Measurements from ENCODE around the gene UPP1.
"Not testable (repeated sequence)": the region's sequence is repeated elsewhere in the genome, so short reads cannot be mapped to it uniquely, and the experiment has no call there.

The UPP1 gene

DNA sequence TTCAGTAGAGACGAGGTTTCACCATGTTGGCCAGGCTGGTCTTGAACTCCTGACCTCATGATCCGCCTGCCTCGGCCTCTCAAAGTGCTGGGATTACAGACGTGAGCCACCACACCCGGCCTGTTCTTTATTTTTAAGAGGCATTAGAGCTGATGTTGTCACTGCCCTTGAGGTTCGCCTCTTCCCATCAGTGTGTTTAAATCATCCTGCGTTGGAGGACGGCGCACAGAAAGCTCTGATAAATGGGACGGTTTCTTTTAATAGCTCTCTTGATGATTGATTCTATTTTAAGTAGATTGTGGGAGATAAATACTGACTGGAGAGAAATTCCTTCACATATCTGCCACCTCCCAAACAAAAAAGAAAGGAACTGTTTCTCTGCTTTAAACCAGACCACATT is 29.0 kb downstream of the UPP1 start:
- H3K36me3 ChIP-seq (ENCODE audit: low read depth), result no peaks in the 10 kb centered on the region
- TF ChIP-seq, protein P1, sequence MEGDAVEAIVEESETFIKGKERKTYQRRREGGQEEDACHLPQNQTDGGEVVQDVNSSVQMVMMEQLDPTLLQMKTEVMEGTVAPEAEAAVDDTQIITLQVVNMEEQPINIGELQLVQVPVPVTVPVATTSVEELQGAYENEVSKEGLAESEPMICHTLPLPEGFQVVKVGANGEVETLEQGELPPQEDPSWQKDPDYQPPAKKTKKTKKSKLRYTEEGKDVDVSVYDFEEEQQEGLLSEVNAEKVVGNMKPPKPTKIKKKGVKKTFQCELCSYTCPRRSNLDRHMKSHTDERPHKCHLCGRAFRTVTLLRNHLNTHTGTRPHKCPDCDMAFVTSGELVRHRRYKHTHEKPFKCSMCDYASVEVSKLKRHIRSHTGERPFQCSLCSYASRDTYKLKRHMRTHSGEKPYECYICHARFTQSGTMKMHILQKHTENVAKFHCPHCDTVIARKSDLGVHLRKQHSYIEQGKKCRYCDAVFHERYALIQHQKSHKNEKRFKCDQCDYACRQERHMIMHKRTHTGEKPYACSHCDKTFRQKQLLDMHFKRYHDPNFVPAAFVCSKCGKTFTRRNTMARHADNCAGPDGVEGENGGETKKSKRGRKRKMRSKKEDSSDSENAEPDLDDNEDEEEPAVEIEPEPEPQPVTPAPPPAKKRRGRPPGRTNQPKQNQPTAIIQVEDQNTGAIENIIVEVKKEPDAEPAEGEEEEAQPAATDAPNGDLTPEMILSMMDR (IDR thresholded peaks at IDR 0.05; ENCODE audit: poor library complexity, severe bottlenecking), result no peak
- DNase-seq (ENCODE audit: low spot score) (no peak), ATAC-seq (ENCODE audit: low read depth) (no peak)
- peaks cover 9% of the 10 kb centered on the region for H3K4me1 ChIP-seq (ENCODE audit: insufficient read depth, poor library complexity, severe bottlenecking)
- no peak overlapping the region for H3K4me3 ChIP-seq (ENCODE audit: severe bottlenecking)
- no peaks in the 10 kb centered on the region for H3K9me3 ChIP-seq (ENCODE audit: severe bottlenecking)
- no peaks in the 10 kb centered on the region for H3K27me3 ChIP-seq (ENCODE audit: insufficient read depth, poor library complexity, severe bottlenecking)
- no peak overlapping the region for H3K27ac ChIP-seq (ENCODE audit: poor library complexity, severe bottlenecking)

DNA sequence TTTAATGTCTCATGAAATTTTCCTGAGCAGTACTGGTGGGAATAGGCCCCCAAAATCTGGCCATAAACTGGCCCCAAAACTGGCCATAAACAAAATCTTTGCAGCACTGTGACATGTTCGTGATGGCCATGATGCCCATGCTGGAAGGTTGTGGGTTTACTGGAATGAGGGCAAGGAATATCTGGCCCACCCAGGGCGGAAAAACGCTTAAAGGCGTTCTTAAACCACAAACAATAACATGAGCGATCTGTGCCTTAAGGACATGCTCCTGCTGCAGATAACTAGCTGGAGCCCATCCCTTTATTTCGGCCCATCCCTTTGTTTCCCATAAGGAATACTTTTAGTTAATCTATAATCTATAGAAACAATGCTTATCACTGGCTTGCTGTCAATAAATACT is 31.5 kb downstream of the UPP1 start:
- H3K4me1 ChIP-seq (ENCODE audit: insufficient read depth, poor library complexity, severe bottlenecking); H3K27me3 ChIP-seq (ENCODE audit: insufficient read depth, poor library complexity, severe bottlenecking); H3K27ac ChIP-seq (ENCODE audit: poor library complexity, severe bottlenecking); H3K4me3 ChIP-seq (ENCODE audit: severe bottlenecking); H3K9me3 ChIP-seq (ENCODE audit: severe bottlenecking); H3K36me3 ChIP-seq (ENCODE audit: low read depth); DNase-seq (ENCODE audit: low spot score); ATAC-seq (ENCODE audit: low read depth): not testable (repeated sequence)

DNA sequence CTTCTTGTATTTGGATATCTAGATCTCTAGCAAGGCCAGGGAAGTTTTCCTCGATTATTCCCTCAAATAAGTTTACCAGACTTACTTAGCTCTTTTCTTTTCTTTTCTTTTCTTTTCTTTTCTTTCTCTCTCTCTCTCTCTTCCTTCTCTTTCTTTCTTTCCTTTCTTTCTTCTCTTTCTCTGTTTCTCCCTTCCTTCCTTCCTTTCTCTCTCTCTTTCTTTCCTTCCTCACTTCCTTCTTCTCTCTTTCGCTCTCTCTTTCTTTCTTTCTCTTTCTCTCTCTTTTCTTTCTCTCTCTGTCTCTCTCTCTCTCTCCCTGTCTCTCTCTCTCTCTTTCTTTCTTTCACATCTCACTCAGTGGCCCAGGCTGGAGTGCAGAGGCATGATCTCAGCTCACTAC is 37.0 kb downstream of the UPP1 start:
- ATAC-seq (ENCODE audit: low read depth) (no peak), DNase-seq (ENCODE audit: low spot score) (no peak)
- Histone ChIP-seq H3K4me3 (ENCODE audit: severe bottlenecking) (no peak overlapping the region), H3K36me3 (ENCODE audit: low read depth) (no peaks in the 10 kb centered on the region), H3K27ac (ENCODE audit: poor library complexity, severe bottlenecking) (no peak overlapping the region), H3K9me3 (ENCODE audit: severe bottlenecking) (no peaks in the 10 kb centered on the region), H3K4me1 (ENCODE audit: insufficient read depth, poor library complexity, severe bottlenecking) (no peaks in the 10 kb centered on the region), H3K27me3 (ENCODE audit: insufficient read depth, poor library complexity, severe bottlenecking) (no peaks in the 10 kb centered on the region)
- TF ChIP-seq, protein P1 (IDR thresholded peaks at IDR 0.05; ENCODE audit: poor library complexity, severe bottlenecking), result no peak

DNA sequence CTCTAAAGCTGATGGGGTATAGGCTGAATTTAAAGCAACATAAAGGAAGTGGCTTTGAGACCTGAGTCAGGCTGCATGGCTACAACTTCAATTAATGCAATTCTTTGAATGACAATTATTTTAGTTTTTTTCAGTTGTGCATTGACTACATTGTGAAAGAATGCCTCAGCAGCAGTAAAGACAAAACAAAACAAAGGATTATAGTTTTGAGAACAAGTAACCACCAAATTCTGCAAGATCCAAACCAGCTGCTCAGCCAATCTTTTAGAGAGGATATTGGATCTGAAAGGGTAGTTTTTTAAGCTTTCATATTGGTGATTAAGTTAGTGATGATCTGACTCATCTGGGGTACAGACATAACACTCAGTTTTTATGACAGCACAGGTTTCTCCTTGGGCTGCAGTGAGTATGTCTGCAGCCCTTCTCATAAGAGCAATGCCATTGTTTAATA is 41.6 kb downstream of the UPP1 start:
- no peaks in the 10 kb centered on the region for H3K36me3 ChIP-seq (ENCODE audit: low read depth)
- H3K4me3 ChIP-seq (ENCODE audit: severe bottlenecking), result no peak overlapping the region
- DNase-seq (ENCODE audit: low spot score) (no peak), ATAC-seq (ENCODE audit: low read depth) (peak; percentile 49; the same call in 1 of the 3 replicates)
- no peaks in the 10 kb centered on the region for H3K4me1 ChIP-seq (ENCODE audit: insufficient read depth, poor library complexity, severe bottlenecking)
- no peaks in the 10 kb centered on the region for H3K9me3 ChIP-seq (ENCODE audit: severe bottlenecking)
- H3K27me3 ChIP-seq (ENCODE audit: insufficient read depth, poor library complexity, severe bottlenecking), result no peaks in the 10 kb centered on the region
- no peak overlapping the region for H3K27ac ChIP-seq (ENCODE audit: poor library complexity, severe bottlenecking)
- TF ChIP-seq, protein P1 (IDR thresholded peaks at IDR 0.05; ENCODE audit: poor library complexity, severe bottlenecking), result no peak

DNA sequence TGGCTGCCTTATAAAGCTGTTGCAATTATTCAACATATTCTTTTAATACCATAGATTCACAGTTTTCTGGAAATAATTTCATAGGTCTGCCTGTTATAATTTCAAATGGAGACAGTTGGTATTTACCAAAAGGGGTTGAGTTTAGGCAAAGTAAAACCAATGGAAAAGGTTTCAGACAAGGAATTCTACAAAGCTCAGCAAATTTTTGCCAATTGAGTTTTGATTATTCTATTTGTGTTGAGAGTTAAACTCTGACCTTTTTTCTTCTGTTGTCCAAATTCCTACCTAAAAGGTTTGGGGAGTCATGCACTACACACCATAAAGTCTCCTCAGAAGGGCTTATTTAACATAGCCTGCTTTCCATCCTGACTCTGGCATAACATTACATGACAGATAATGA is 43.7 kb downstream of the UPP1 start:
- no peaks in the 10 kb centered on the region for H3K36me3 ChIP-seq (ENCODE audit: low read depth)
- H3K27me3 ChIP-seq (ENCODE audit: insufficient read depth, poor library complexity, severe bottlenecking), result no peaks in the 10 kb centered on the region
- H3K9me3 ChIP-seq (ENCODE audit: severe bottlenecking), result no peaks in the 10 kb centered on the region
- H3K4me3 ChIP-seq (ENCODE audit: severe bottlenecking), result no peak overlapping the region
- DNase-seq (ENCODE audit: low spot score) (no peak), ATAC-seq (ENCODE audit: low read depth) (no peak)
- TF ChIP-seq, protein P1 (IDR thresholded peaks at IDR 0.05; ENCODE audit: poor library complexity, severe bottlenecking), result no peak
- no peaks in the 10 kb centered on the region for H3K4me1 ChIP-seq (ENCODE audit: insufficient read depth, poor library complexity, severe bottlenecking)
- no peak overlapping the region for H3K27ac ChIP-seq (ENCODE audit: poor library complexity, severe bottlenecking)
